ENCODE results near the gene CCDC3.
"Not testable (repeated sequence)": the region's sequence is repeated elsewhere in the genome, so short reads cannot be mapped to it uniquely, and the experiment has no call there.

DNA sequence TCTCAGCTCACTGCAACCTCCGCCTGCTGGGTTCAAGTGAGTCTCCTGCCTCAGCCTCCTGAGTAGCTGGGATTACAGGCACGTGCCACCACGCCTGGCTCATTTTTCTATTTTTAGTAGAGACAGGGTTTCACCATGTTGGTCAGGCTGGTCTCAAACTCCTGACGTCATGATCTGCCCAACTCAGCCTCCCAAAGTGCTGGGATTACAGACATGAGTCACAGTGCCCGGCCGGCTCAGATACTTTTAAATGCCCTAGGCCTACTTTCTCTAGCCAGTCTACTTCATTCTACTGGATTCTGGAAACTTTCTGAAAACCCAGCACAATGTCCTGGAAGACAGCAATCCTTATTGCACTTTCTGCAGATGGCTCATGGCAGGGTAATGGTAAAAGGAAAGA is 136.0 kb downstream of the CCDC3 start:
- TF ChIP-seq EZH2phosphoT487 (IDR thresholded peaks at IDR 0.05; ENCODE audit: insufficient read depth, low read depth); EZH2 (IDR thresholded peaks at IDR 0.05; ENCODE audit: insufficient read depth, poor library complexity, severe bottlenecking): not testable (repeated sequence)
